ENCODE results near the gene ACO2.

- TF ChIP-seq CTCF (conservative IDR thresholded peaks at IDR 0.05; ENCODE audit: low read length) (no peak), EZH2phosphoT487 (IDR thresholded peaks at IDR 0.05; ENCODE audit: borderline replicate concordance, low read depth, low read length) (no peak)
These were observed 106.6 kb downstream of the ACO2 start for GRCh38 chr22:41575533-41575932.

Data from OCI-LY7 (cell line).